ENCODE results near the gene CFAP410. TPM values are rescaled to one million over a fixed set of nuclear protein-coding genes. Genes with fewer than 3 reads are reported as not detected.
"Not testable (repeated sequence)": the region's sequence is repeated elsewhere in the genome, so short reads cannot be mapped to it uniquely, and the experiment has no call there.

CFAP410 gene
- total and polyA plus RNA-seq, 2 experiments from 2014 or later, result 34.0 to 46.7 TPM

GRCh38 chr21:44305691-44306090 is 33.5 kb downstream of the CFAP410 start:
- DNase-seq (ENCODE audit: low read depth in 1 of 2, low spot score in 1 of 2), result no peak
- Histone ChIP-seq H3K4me1 (ENCODE audit: low read depth) (peaks cover 11% of the 10 kb centered on the region), H3K36me3 (no peaks in the 10 kb centered on the region), H3K4me3 (no peak overlapping the region), H3K27me3 (no peaks in the 10 kb centered on the region), H3K9me3 (ENCODE audit: low read depth) (no peaks in the 10 kb centered on the region), H3K27ac (no peak overlapping the region)
- no peak for TF ChIP-seq CTCF (IDR thresholded peaks at IDR 0.05; ENCODE audit: low read depth, low read length)

GRCh38 chr21:44304877-44305293 is 34.3 kb downstream of the CFAP410 start:
- Histone ChIP-seq H3K27ac (no peak overlapping the region), H3K36me3 (no peaks in the 10 kb centered on the region), H3K4me1 (ENCODE audit: low read depth) (peaks cover 11% of the 10 kb centered on the region), H3K4me3 (no peak overlapping the region), H3K9me3 (ENCODE audit: low read depth) (no peaks in the 10 kb centered on the region), H3K27me3 (no peaks in the 10 kb centered on the region)
- peak; percentile 56 to 74 for DNase-seq (ENCODE audit: low read depth in 1 of 2, low spot score in 1 of 2)
- TF ChIP-seq CTCF (IDR thresholded peaks at IDR 0.05; ENCODE audit: low read depth, low read length), result peak; percentile 76

- no peaks in the 10 kb centered on the region for H3K36me3 ChIP-seq
- peak overlapping the region; percentile 72 for H3K27ac ChIP-seq
- no peaks in the 10 kb centered on the region for H3K9me3 ChIP-seq (ENCODE audit: low read depth)
- H3K4me3 ChIP-seq, result no peak overlapping the region
- DNase-seq (ENCODE audit: low read depth in 1 of 2, low spot score in 1 of 2), result no peak
- H3K4me1 ChIP-seq (ENCODE audit: low read depth), result peaks cover 11% of the 10 kb centered on the region
- no peaks in the 10 kb centered on the region for H3K27me3 ChIP-seq
- TF ChIP-seq CTCF (IDR thresholded peaks at IDR 0.05; ENCODE audit: low read depth, low read length), result no peak
Measured at GRCh38 chr21:44304011-44304616, 35.1 kb downstream of the CFAP410 start.

GRCh38 chr21:44303490-44303981 is 35.7 kb downstream of the CFAP410 start:
- no peaks in the 10 kb centered on the region for H3K36me3 ChIP-seq
- H3K27me3 ChIP-seq, result no peaks in the 10 kb centered on the region
- no peak overlapping the region for H3K4me3 ChIP-seq
- no peaks in the 10 kb centered on the region for H3K9me3 ChIP-seq (ENCODE audit: low read depth)
- TF ChIP-seq CTCF (IDR thresholded peaks at IDR 0.05; ENCODE audit: low read depth, low read length), result no peak
- peak overlapping the region; percentile 72 for H3K27ac ChIP-seq
- no peak for DNase-seq (ENCODE audit: low read depth in 1 of 2, low spot score in 1 of 2)
- H3K4me1 ChIP-seq (ENCODE audit: low read depth), result peaks cover 11% of the 10 kb centered on the region

DNA sequence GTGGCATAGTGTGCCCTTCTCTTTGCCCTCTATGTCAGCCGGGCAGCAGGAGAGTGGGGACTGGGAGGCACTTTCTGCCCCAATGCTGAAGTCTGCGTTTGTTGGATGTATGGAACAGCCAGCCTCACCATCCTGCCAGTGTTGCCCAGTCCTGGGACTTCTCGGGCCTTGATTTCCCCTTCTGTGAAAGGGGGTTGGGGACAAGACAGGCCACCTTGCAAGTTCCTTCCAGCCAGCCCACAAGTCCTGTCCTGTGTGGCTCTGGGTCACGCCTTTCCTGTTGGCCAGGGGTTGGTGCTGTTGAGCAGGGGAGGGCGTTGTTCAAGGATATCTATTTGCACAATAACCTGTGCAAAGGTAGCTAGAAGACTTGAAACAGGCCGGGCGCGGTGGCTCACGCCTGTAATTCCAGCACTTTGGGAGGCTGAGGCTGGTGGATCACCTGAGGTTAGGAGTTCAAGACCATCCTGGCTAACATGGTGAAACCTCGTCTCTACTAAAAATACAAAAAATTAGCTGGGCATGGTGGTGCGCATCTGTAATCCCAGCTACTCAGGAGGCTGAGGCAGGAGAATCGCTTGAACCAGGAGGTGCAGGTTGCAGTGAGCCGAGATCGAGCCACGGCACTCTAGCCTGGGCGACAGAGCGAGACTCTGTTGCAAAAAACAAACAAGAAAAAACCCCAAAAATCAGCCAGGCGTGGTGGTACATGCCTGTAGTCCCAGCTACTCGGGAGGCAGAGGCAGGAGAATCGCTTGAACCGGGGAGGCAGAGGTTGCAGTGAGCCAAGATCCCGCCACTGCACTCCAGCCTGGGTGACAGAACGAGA is 36.4 kb downstream of the CFAP410 start:
- H3K27me3 ChIP-seq; H3K4me3 ChIP-seq; H3K36me3 ChIP-seq; H3K27ac ChIP-seq; H3K9me3 ChIP-seq (ENCODE audit: low read depth): not testable (repeated sequence)
- peak in 1 of 2 donors; percentile 26 for DNase-seq (ENCODE audit: low read depth in 1 of 2, low spot score in 1 of 2)
- peaks cover 11% of the 10 kb centered on the region for H3K4me1 ChIP-seq (ENCODE audit: low read depth)

DNA sequence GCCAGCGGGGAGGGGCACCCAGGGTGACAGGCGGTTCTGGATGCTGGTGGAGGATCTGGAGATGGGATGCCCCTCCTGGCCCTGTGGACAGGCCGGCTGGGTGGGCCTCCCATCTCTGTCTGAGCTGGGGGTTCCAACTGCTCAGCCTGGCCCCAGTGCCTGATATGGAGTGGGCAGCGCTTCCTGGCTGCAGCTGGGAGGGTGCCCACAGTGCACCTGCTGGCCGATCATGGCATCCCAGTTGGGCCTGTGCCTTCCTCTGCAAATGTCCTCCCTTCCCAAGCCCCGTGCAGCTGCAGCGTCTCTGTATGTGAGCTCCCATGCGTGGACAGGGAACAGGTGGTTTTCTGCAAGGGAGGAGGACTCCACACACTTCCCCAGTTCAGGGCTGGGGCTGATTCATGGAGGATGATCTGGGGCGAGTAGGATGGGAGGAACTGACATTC is 37.2 kb downstream of the CFAP410 start:
- no peak overlapping the region for H3K27ac ChIP-seq

More for the DNA sequence above, 37.2 kb downstream of the CFAP410 start:
- no peaks in the 10 kb centered on the region for H3K27me3 ChIP-seq
- no peak overlapping the region for H3K4me3 ChIP-seq
- no peaks in the 10 kb centered on the region for H3K9me3 ChIP-seq (ENCODE audit: low read depth)
- H3K4me1 ChIP-seq (ENCODE audit: low read depth), result peaks cover 11% of the 10 kb centered on the region
- DNase-seq (ENCODE audit: low read depth in 1 of 2, low spot score in 1 of 2), result no peak
- TF ChIP-seq CTCF (IDR thresholded peaks at IDR 0.05; ENCODE audit: low read depth, low read length), result no peak
- no peaks in the 10 kb centered on the region for H3K36me3 ChIP-seq
